ENCODE results near the gene KLK11. TPM values are rescaled to one million over a fixed set of nuclear protein-coding genes. Genes with fewer than 3 reads are reported as not detected.
A peak's percentile ranks its signal among the peaks of the same experiment; 100 is the strongest.

The KLK11 gene
- total RNA-seq, 1 donor from 2014 or later = 103 TPM

DNA sequence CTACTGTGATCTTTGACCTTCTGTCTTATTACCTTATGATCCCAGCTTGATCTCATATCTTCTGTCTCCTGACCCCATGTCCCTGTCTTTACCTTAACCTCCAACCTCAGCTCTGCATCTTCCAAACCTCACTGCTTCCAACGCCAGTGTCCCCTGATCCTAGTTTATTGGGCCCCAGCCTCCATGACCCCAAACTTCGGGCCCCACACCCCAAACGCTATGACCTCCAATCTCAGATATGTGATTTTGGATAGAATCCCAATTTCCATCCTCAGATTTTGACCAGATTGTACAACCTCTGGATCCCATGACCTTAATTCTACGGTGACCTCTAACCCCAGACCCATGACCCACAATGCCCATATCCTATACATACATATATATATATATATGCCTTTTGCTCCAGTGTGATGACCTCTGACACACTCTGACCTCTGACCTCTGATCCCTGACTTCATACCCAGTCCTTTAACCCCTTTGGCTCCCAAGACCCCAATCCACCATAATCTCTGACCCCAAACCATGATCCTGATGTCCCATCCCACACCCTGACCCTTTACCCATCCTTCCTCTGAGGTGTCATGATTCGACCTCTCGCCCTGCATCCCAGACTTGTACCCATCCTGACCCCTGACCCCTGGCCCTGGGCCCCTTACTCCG lies 4.9 kb upstream of the KLK11 start:
- Histone ChIP-seq H3K27ac (no peak overlapping the region), H3K27me3 (no peaks in the 10 kb centered on the region), H3K4me3 (no peak overlapping the region), H3K4me1 (no peaks in the 10 kb centered on the region), H3K36me3 (no peaks in the 10 kb centered on the region), H3K9me3 (no peaks in the 10 kb centered on the region)
- no peak for DNase-seq (ENCODE audit: extremely low spot score in 2 of 2)
- TF ChIP-seq POLR2A (IDR thresholded peaks at IDR 0.05) (no peak), CTCF (IDR thresholded peaks at IDR 0.05) (no peak), POLR2AphosphoS5 (IDR thresholded peaks at IDR 0.05; ENCODE audit: insufficient read depth in 1 of 2, low read depth in 1 of 2) (no peak)
- intact Hi-C loops (cut with DNase I) = no loop called here

- Histone ChIP-seq H3K4me1 (no peaks in the 10 kb centered on the region), H3K9me3 (no peaks in the 10 kb centered on the region), H3K36me3 (no peaks in the 10 kb centered on the region), H3K27me3 (no peaks in the 10 kb centered on the region), H3K27ac (no peak overlapping the region), H3K4me3 (no peak overlapping the region)
- no peak for TF ChIP-seq POLR2AphosphoS5 (IDR thresholded peaks at IDR 0.05; ENCODE audit: insufficient read depth in 1 of 2, low read depth in 1 of 2)
- TF ChIP-seq POLR2A (IDR thresholded peaks at IDR 0.05) = no peak
- no peak for TF ChIP-seq CTCF (IDR thresholded peaks at IDR 0.05)
- intact Hi-C loops (cut with DNase I) = no loop called here
- DNase-seq (ENCODE audit: extremely low spot score in 2 of 2) = no peak
Measured at GRCh38 chr19:51030631-51031030, 4.2 kb upstream of the KLK11 start.

- intact Hi-C loops (cut with DNase I) = no loop called here
- no peak for DNase-seq (ENCODE audit: extremely low spot score in 2 of 2)
- no peaks in the 10 kb centered on the region for H3K27me3 ChIP-seq
Measured at GRCh38 chr19:51029718-51030117, 3.3 kb upstream of the KLK11 start.

DNA sequence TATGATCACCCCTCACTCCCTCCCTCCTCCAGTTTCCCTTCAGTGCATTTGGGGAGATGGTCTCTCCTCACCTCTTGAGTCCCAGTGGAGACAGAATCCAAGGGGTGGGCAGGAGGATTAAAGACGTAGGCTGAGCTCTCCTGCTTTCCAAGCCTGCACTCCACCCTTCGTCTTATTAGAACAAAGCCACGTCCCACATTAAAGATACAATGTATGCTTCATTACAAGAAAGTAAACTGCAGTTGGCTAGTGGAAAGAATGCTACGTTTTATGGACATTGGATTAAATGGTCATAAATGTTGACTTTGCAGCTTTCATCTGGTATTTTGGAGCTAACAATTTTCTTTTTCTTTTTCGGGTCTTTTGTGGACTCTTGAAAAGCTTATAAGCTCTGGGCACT lies 1.5 kb upstream of the KLK11 start:
- Histone ChIP-seq H3K27me3 (no peaks in the 10 kb centered on the region), H3K4me3 (no peak overlapping the region), H3K27ac (peak overlapping the region; percentile 89)

More at GRCh38 chr19:51029718-51030117, 3.3 kb upstream of the KLK11 start:
- Histone ChIP-seq H3K4me3 (no peak overlapping the region), H3K4me1 (peaks cover 4% of the 10 kb centered on the region), H3K27ac (no peak overlapping the region), H3K9me3 (no peaks in the 10 kb centered on the region), H3K36me3 (no peaks in the 10 kb centered on the region)
- no peak for TF ChIP-seq POLR2AphosphoS5 (IDR thresholded peaks at IDR 0.05; ENCODE audit: insufficient read depth in 1 of 2, low read depth in 1 of 2)
- TF ChIP-seq POLR2A (IDR thresholded peaks at IDR 0.05) = no peak
- no peak for TF ChIP-seq CTCF (IDR thresholded peaks at IDR 0.05)

More for the DNA sequence above, 1.5 kb upstream of the KLK11 start:
- no peak for TF ChIP-seq POLR2AphosphoS5 (IDR thresholded peaks at IDR 0.05; ENCODE audit: insufficient read depth in 1 of 2, low read depth in 1 of 2)
- no peak for TF ChIP-seq POLR2A (IDR thresholded peaks at IDR 0.05)
- no peak for TF ChIP-seq CTCF (IDR thresholded peaks at IDR 0.05)
- no peaks in the 10 kb centered on the region for H3K36me3 ChIP-seq
- no peaks in the 10 kb centered on the region for H3K9me3 ChIP-seq
- H3K4me1 ChIP-seq = peaks cover 4% of the 10 kb centered on the region
- DNase-seq (ENCODE audit: extremely low spot score in 2 of 2) = no peak
- intact Hi-C loops (cut with DNase I) = no loop called here
